ENCODE results near the gene DNAJC5. TPM values are rescaled to one million over a fixed set of nuclear protein-coding genes. Genes with fewer than 3 reads are reported as not detected.
"Not testable (repeated sequence)": the region's sequence is repeated elsewhere in the genome, so short reads cannot be mapped to it uniquely, and the experiment has no call there.

The DNAJC5 gene
- total RNA-seq, 1 donor from 2014 or later = 82.6 TPM

GRCh38 chr20:63908008-63908682 lies 13.2 kb downstream of the DNAJC5 start:
- no peak for DNase-seq (ENCODE audit: low read depth)

GRCh38 chr20:63911176-63911575 lies 16.2 kb downstream of the DNAJC5 start:
- DNase-seq (ENCODE audit: low read depth) = peak; percentile 68

- DNase-seq (ENCODE audit: low read depth) = no peak
Measured at GRCh38 chr20:63913768-63914167, 18.8 kb downstream of the DNAJC5 start.

- no peak for DNase-seq (ENCODE audit: low read depth)
Measured at GRCh38 chr20:63915471-63915870, 20.5 kb downstream of the DNAJC5 start.

GRCh38 chr20:63916371-63916939 lies 21.5 kb downstream of the DNAJC5 start:
- DNase-seq (ENCODE audit: low read depth) = not testable (repeated sequence)

GRCh38 chr20:63917811-63918210 lies 22.9 kb downstream of the DNAJC5 start:
- DNase-seq (ENCODE audit: low read depth) = no peak

- no peak for DNase-seq (ENCODE audit: low read depth)
Measured at GRCh38 chr20:63919130-63919529, 24.2 kb downstream of the DNAJC5 start.

GRCh38 chr20:63920226-63920625 lies 25.3 kb downstream of the DNAJC5 start:
- no peak for DNase-seq (ENCODE audit: low read depth)

- DNase-seq (ENCODE audit: low read depth) = no peak
Measured at GRCh38 chr20:63923651-63924050, 28.7 kb downstream of the DNAJC5 start.

GRCh38 chr20:63924241-63924640 lies 29.3 kb downstream of the DNAJC5 start:
- no peak for DNase-seq (ENCODE audit: low read depth)

- DNase-seq (ENCODE audit: low read depth) = no peak
Measured at GRCh38 chr20:63926298-63926697, 31.4 kb downstream of the DNAJC5 start.

- DNase-seq (ENCODE audit: low read depth) = no peak
Measured at GRCh38 chr20:63929071-63929470, 34.1 kb downstream of the DNAJC5 start.

GRCh38 chr20:63929473-63929883 lies 34.6 kb downstream of the DNAJC5 start:
- not testable (repeated sequence) for DNase-seq (ENCODE audit: low read depth)

- no peak for DNase-seq (ENCODE audit: low read depth)
Measured at GRCh38 chr20:63930971-63931553, 36.1 kb downstream of the DNAJC5 start.

GRCh38 chr20:63931735-63932134 lies 36.8 kb downstream of the DNAJC5 start:
- no peak for DNase-seq (ENCODE audit: low read depth)

- DNase-seq (ENCODE audit: low read depth) = no peak
Measured at GRCh38 chr20:63932606-63933160, 37.8 kb downstream of the DNAJC5 start.

- no peak for DNase-seq (ENCODE audit: low read depth)
Measured at GRCh38 chr20:63933646-63934045, 38.7 kb downstream of the DNAJC5 start.

- no peak for DNase-seq (ENCODE audit: low read depth)
Measured at GRCh38 chr20:63934271-63935068, 39.5 kb downstream of the DNAJC5 start.

- DNase-seq (ENCODE audit: low read depth) = no peak
Measured at GRCh38 chr20:63935447-63935846, 40.5 kb downstream of the DNAJC5 start.

GRCh38 chr20:63937596-63937995 lies 42.7 kb downstream of the DNAJC5 start:
- DNase-seq (ENCODE audit: low read depth) = no peak

- no peak for DNase-seq (ENCODE audit: low read depth)
Measured at GRCh38 chr20:63939061-63939935, 44.4 kb downstream of the DNAJC5 start.
